Measurements from ENCODE around the gene OSER1.

OSER1 gene

GRCh38 chr20:44172572-44172950 is 38.0 kb downstream of the OSER1 start:
- DNase-seq = no peak

DNA sequence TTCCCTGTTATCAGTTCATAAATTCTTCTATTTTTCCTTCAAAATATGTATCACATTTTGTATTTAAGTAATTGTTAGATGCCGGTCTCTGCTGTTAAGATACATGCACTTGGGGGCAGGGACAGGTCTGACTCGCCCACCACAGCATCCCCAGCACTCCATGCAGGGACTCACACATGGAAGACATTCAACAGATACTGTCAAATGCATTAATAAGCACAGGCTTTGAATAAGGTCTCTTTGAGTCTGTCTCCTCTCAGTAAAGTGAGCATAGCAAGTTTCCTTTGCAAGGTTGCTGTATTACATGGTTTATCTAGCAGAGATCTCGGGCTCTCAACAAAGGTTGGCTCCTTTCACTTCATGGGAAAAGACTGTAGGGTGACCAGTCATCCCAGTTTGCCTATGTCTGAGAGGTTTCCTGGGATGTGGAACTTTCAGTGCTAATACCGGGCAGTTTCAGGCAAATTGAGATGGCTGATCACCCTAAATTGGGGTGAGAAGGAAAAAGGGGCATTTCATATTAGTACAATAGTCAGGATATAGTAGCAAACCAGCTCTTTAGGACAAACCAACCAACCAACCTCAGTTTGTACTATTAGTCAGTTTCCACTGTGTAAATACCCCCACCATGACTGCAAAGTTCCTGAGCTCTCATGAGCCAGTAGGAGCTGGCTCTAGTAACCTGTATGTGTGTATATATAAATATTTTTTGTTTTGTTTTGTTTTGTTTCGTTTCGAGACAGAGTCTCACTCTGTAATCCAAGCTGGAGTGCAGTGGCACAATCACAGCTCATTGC is 38.6 kb downstream of the OSER1 start:
- DNase-seq = no peak

DNA sequence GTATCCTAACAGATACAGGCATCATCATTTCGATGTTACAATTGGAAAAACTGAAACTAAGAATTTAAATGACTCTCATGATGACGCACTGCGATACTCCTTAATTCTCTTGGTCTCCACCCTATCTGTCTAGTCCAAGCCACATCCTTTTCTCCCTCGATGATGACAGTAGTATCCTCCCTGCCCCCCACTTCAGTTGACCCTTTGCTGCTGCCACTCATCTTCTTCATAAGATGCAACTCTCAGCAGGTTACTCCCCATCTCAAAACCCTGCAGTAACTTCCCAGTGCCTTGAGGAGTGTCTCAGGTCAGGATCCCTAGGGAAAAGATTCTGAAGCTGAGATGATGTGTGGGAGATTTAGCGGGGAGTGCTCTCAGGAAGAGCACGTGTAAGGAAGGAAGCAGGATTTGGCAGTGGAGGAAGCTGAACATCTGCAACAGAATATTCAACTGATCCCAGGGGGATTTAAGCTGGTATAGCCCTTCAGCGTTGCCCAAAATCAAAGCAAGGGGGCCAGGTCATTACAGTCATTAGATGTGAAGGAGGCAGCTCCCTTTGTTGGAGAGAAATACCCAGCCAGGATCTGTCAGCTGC is 39.7 kb downstream of the OSER1 start:
- no peak for DNase-seq

GRCh38 chr20:44167736-44168135 is 42.8 kb downstream of the OSER1 start:
- DNase-seq = no peak

GRCh38 chr20:44166477-44166876 is 44.1 kb downstream of the OSER1 start:
- DNase-seq = no peak

- DNase-seq = no peak
These were observed 44.6 kb downstream of the OSER1 start for GRCh38 chr20:44166008-44166407.

GRCh38 chr20:44160133-44160532 is 50.4 kb downstream of the OSER1 start:
- no peak for DNase-seq

DNA sequence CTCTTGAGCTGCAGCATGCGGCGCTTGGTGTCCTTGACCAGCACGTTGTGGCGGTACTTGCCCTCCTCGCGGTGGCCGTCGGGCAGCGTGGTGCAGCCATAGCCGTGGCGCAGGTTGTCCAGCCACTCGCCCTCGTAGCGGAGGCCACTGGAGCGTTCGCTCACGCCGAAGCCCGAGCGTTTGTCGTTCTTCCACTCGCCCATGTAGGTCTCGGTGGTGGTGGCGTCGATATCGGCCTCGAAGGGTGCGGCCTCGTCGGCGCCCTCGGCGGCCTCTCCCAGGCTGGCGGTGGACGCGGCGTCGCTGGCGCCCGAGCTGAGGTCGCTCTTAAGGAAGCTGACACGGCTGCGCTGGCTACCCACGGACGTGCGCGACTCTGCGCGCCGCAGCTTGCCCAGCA is 50.9 kb downstream of the OSER1 start:
- no peak for DNase-seq

DNA sequence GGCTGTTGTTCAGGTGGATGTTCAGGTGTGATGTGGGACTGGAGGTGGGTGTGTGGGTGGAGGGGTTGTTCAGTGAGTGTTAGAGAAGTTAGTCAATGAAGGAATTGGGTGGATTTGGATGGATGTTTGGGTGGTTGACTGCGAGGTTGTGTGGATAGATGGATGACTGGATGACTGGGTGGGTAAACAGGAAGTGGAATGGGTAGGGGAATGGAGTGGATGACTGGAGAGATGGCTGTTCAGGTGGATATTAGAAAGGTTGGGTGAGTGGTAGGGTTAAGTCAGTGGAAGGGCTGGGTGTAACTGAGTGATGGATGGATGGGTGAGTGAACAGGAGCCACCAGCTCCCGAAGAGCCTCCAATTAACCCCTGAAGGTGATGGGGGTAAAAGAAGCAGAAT is 51.4 kb downstream of the OSER1 start:
- DNase-seq = no peak

DNA sequence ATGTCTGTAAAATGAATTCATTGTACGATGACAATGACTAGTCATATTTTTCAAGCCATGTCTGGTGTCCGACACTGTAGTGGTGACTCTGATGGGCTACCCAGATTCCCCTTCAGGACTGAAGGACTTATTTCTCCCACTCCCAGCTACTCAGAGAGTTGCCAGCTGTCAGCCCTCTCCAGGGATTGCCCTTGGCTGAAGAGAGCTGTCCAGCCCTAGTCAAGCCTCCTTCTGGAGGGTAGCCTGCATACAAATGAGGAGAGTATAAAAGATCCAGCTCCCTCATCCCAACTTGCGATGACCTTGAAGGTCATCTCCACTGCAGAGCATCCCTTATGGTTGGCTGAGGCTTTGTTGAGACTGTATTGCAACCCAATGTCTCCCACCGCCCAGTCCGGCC is 53.5 kb downstream of the OSER1 start:
- DNase-seq = no peak

- no peak for DNase-seq
These were observed 56.0 kb downstream of the OSER1 start for GRCh38 chr20:44154521-44155001.

GRCh38 chr20:44153636-44154043 is 56.9 kb downstream of the OSER1 start:
- peak; percentile 53 to 61 for DNase-seq

DNA sequence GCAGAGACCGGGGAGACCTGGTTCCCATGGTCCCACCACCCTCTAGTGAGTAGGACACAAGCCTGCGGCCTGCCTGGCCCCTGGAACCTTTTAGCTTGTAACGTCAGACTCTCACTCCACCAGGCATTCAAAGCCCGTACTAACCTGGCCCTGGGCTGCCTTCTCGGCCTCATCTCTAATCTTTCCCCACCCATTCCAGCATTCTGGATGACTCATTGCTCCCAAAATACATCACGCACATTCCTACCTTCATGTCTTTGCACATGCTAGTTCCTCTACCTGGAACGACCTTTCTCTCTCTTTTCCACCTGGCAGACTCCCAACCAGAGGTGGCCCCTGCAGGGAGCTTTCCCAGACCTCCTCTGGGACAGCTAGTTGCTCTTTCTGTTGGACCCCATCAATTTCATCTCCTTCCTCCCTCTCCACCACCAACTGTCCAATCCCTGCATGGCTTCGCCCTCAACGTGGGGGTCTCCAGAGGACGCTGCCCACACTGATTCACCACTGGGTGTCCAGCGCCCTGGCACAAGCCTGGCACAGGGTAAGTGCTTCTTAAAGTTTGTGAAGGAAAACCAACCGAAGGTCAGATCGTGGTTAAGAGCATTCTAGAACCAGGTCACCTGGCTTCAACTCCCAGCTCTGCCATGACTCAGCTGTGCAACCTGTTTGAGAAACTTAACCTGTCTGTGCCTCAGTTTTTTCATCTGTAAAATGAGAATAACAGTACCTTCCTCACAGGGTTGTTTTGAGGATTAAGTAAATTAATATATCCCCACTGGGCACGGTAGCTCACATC is 58.8 kb downstream of the OSER1 start:
- DNase-seq = no peak

DNA sequence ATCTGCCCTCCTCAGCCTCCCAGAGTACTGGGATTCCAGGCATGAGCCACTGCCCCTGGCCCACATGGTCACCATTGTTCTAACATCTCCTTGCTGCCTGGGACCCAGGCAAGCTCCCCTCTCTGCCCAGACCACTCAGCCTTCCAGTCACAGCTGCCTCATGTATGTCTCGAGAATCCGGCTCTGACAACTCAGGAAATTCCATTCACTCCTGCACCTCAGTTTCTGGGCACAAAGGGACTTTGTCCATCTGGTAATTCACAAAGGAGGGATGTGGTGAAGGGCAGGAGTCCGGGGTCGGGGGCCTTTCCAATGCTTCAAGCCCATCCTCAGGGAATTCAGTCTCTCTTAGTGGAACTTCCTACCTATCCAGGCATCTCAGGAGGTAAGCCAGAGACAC is 64.3 kb downstream of the OSER1 start:
- DNase-seq = no peak

Measured in CD4-positive, alpha-beta T cell treated with Interleukin-4 for 1 hour (primary cell).